Uterus (tissue), 4 donors: ENCODE data around the gene ATRAID. TPM values are rescaled to one million over a fixed set of nuclear protein-coding genes. Genes with fewer than 3 reads are reported as not detected.

Experiments used
- DNase-seq, 2 donors: peaks; one replicate each; pipeline ENCODE4 v3.0.0-alpha.2; 2019 to 2020
- H3K27ac ChIP-seq, 2 donors: fragments of 200-600 bp; sonication (generic); 1 replicate in 1 of 2; 2 replicates in 1 of 2; pipeline ENCODE4 v1.5.1; 2016 to 2018
- H3K27me3 ChIP-seq, 2 donors: fragments of 200-600 bp; sonication (generic); one replicate each; pipeline ENCODE4 v1.5.1; 2018 to 2019; ENCODE audit warnings: control low read depth in 1 of 2
- H3K36me3 ChIP-seq, 2 donors: fragments of 200-600 bp; sonication (generic); one replicate each; pipeline ENCODE4 v1.5.1; 2019; ENCODE audit warnings: control low read depth in 1 of 2
- H3K4me1 ChIP-seq, 2 donors: fragments of 200-600 bp; sonication (generic); one replicate each; pipeline ENCODE4 v1.5.1; 2018 to 2019; ENCODE audit warnings: control low read depth in 1 of 2
- H3K4me3 ChIP-seq, 2 donors: fragments of 200-600 bp; sonication (generic); 1 replicate in 1 of 2; 2 replicates in 1 of 2; pipeline ENCODE4 v1.5.1; 2018 to 2019; ENCODE audit warnings: mild to moderate bottlenecking in 1 of 2
- H3K9me3 ChIP-seq, 2 donors: fragments of 200-600 bp; sonication (generic); one replicate each; pipeline ENCODE4 v1.5.1; 2019; ENCODE audit warnings: control low read depth in 1 of 2
- CTCF ChIP-seq, 4 experiments: fragments of 200-600 bp in 2 of 4; fragments of 450-650 bp in 2 of 4; sonication (generic) in 2 of 4; IDR thresholded peaks; one replicate each; pipeline ENCODE4 v1.5.1; 2016 to 2019; ENCODE audit warnings: antibody characterized with exemption in 4 of 4, mild to moderate bottlenecking in 2 of 4, moderate library complexity in 1 of 4
- POLR2A ChIP-seq, 2 donors: fragments of 450-650 bp; IDR thresholded peaks; one replicate each; pipeline ENCODE4 v1.6.1; 2016; ENCODE audit warnings: antibody characterized with exemption in 2 of 2, mild to moderate bottlenecking in 1 of 2, moderate library complexity in 1 of 2
- intact Hi-C: fragments of 100-400 bp; cut with DNase I; formaldehyde crosslinking; loops from one replicate; pipeline ENCODE4 v1.15.1; 2023; ENCODE audit warnings: low total_unique reads
- total RNA-seq, 4 donors: library from RNA; depleted of rRNA in 3 of 4; stranded (reverse); fragments of >200 nt in 3 of 4; gene quantifications; one replicate each; pipeline versions ENCODE4 v1.1.0 to v1.2.4, GENCODE V29; 2014 to 2023
- donor health status: DM: yes; HTN: yes; CAD: no.

ATRAID gene
- total RNA-seq, 4 donors from 2014 or later = 105 to 235 (median 144) TPM

- no peak overlapping the region for H3K27ac ChIP-seq
- H3K4me1 ChIP-seq = peaks cover 0 to 3% of the 10 kb centered on the region in 2 donors
- no peak overlapping the region for H3K4me3 ChIP-seq
- no peaks in the 10 kb centered on the region for H3K9me3 ChIP-seq
- intact Hi-C loops = no loop called here
- no peaks in the 10 kb centered on the region for H3K36me3 ChIP-seq
- peaks cover 4 to 15% of the 10 kb centered on the region in 2 donors for H3K27me3 ChIP-seq
- no peak for DNase-seq
- no peak for TF ChIP-seq POLR2A (IDR thresholded peaks at IDR 0.05)
- TF ChIP-seq CTCF (IDR thresholded peaks at IDR 0.05) = no peak
These were observed 45.1 kb downstream of the ATRAID start for GRCh38 chr2:27256855-27257454.

- H3K4me3 ChIP-seq = no peak overlapping the region
- H3K9me3 ChIP-seq = no peaks in the 10 kb centered on the region
- TF ChIP-seq CTCF (IDR thresholded peaks at IDR 0.05) (no peak), POLR2A (IDR thresholded peaks at IDR 0.05) (no peak)
- H3K27ac ChIP-seq = no peak overlapping the region
- intact Hi-C loops = no loop called here
- H3K4me1 ChIP-seq = peaks cover 0 to 12% of the 10 kb centered on the region in 2 donors
- DNase-seq = no peak
- H3K27me3 ChIP-seq = peaks cover 13 to 15% of the 10 kb centered on the region in 2 donors
- H3K36me3 ChIP-seq = no peaks in the 10 kb centered on the region
These were observed 46.2 kb downstream of the ATRAID start for GRCh38 chr2:27258051-27258450.

DNA sequence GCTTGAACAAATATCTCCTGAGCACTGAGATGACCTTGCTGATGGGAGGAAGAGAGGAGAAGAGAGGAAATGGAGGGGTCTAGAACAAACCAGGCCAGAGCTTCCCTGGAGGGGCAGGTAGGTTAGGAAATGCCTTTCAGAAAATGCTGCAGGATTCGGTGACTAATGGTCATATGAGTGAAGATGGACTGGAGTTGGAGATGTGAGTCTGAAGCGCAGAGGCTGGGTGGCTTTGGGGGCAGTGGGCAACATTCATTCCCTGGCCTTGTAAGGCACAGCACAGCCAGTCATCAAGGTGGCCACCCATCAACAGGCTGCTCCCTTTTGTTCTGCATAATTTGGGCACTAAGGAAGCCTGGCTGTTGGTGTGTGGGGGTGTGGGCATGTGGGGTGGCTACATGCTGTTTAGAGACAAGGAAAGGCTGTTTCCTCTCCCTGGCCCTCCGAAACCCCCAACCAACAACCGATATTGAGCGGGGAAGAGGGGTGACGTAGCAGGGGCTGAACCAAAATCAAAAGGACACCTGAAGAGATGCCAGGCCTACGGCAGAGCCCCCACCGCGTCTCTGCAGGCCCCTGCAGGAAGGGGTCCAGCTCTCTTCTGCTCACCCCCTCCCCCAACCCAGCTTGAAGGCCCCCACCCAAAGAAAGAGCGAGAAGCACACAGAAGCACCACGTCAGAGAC is 49.5 kb downstream of the ATRAID start:
- H3K27ac ChIP-seq = no peak overlapping the region
- TF ChIP-seq POLR2A (IDR thresholded peaks at IDR 0.05) (no peak), CTCF (IDR thresholded peaks at IDR 0.05) (no peak)
- intact Hi-C loops = no loop called here
- DNase-seq = no peak
- no peaks in the 10 kb centered on the region for H3K36me3 ChIP-seq
- H3K27me3 ChIP-seq = peaks cover 21 to 25% of the 10 kb centered on the region in 2 donors
- H3K9me3 ChIP-seq = no peaks in the 10 kb centered on the region
- H3K4me3 ChIP-seq = no peak overlapping the region
- H3K4me1 ChIP-seq = peaks cover 0 to 23% of the 10 kb centered on the region in 2 donors

- H3K36me3 ChIP-seq = no peaks in the 10 kb centered on the region
- intact Hi-C loops = no loop called here
- peaks cover 21 to 25% of the 10 kb centered on the region in 2 donors for H3K27me3 ChIP-seq
- DNase-seq = no peak
- peaks cover 0 to 23% of the 10 kb centered on the region in 2 donors for H3K4me1 ChIP-seq
- H3K27ac ChIP-seq = no peak overlapping the region
- TF ChIP-seq CTCF (IDR thresholded peaks at IDR 0.05) (no peak), POLR2A (IDR thresholded peaks at IDR 0.05) (no peak)
- no peaks in the 10 kb centered on the region for H3K9me3 ChIP-seq
- peak overlapping the region in 1 of 2 donors; percentile 36 for H3K4me3 ChIP-seq
These were observed 50.1 kb downstream of the ATRAID start for GRCh38 chr2:27261926-27262298.
